HepG2 (cell line): ENCODE data around the gene WNK4.
A peak's percentile ranks its signal among the peaks of the same experiment; 100 is the strongest.

Experiments used
- ETV6 ChIP-seq: sonication (generic); formaldehyde crosslinking; conservative IDR thresholded peaks from 2 replicates; pipeline ENCODE4 v1.4.0; 2020; ENCODE audit warnings: missing genetic modification reagents
- GFI1 ChIP-seq: sonication (generic); formaldehyde crosslinking; IDR thresholded peaks from 2 replicates; pipeline ENCODE4 v1.5.0; 2020; ENCODE audit warnings: missing genetic modification reagents, mild to moderate bottlenecking, borderline replicate concordance
- GRHL1 ChIP-seq: sonication (generic); formaldehyde crosslinking; conservative IDR thresholded peaks from 2 replicates; pipeline ENCODE4 v1.8.0; 2022; ENCODE audit warnings: missing genetic modification reagents
- JARID2 ChIP-seq: sonication (generic); formaldehyde crosslinking; IDR thresholded peaks from 2 replicates; pipeline ENCODE4 v1.8.1; 2023; ENCODE audit warnings: missing genetic modification reagents, inconsistent platforms; ENCODE audit not compliant: insufficient replicate concordance
- MAX ChIP-seq: IDR thresholded peaks from 2 replicates; pipeline ENCODE4 v1.6.1; 2012; ENCODE audit warnings: inconsistent platforms
- NCOR1 ChIP-seq: fragments of 200-600 bp; sonication (generic); IDR thresholded peaks from 2 replicates; pipeline ENCODE4 v1.7.0; 2017; ENCODE audit warnings: antibody characterized with exemption, low read length, borderline replicate concordance
- RXRA ChIP-seq: sonication (generic); formaldehyde crosslinking; IDR thresholded peaks from 2 replicates; pipeline ENCODE4 v1.5.1; 2020; ENCODE audit warnings: missing genetic modification reagents
- SP4 ChIP-seq: sonication (generic); formaldehyde crosslinking; IDR thresholded peaks from 2 replicates; pipeline ENCODE4 v1.8.1; 2023; ENCODE audit warnings: mild to moderate bottlenecking, missing genetic modification reagents
- TARDBP ChIP-seq: sonication (generic); formaldehyde crosslinking; IDR thresholded peaks from 2 replicates; pipeline ENCODE4 v1.8.0; 2022; ENCODE audit warnings: mild to moderate bottlenecking, missing genetic modification reagents
- USF2 ChIP-seq, 2 experiments: sonication (generic) in 1 of 2; formaldehyde crosslinking in 1 of 2; IDR thresholded peaks; 2 replicates each; pipeline versions ENCODE4 v1.5.1 to v1.6.1; 2011 to 2020; ENCODE audit warnings: borderline replicate concordance in 1 of 2, low read depth in 1 of 2, low read length in 1 of 2, mild to moderate bottlenecking in 1 of 2, missing genetic modification reagents in 1 of 2, moderate library complexity in 1 of 2
- YY1 ChIP-seq: IDR thresholded peaks from 2 replicates; pipeline ENCODE4 v1.6.1; 2011; ENCODE audit warnings: low read length, low read depth, moderate library complexity, mild to moderate bottlenecking; ENCODE audit not compliant: insufficient read depth, insufficient replicate concordance
- ZNF263 ChIP-seq: sonication (generic); formaldehyde crosslinking; IDR thresholded peaks from 2 replicates; pipeline ENCODE4 v1.4.0; 2020; ENCODE audit warnings: missing genetic modification reagents
- ZNF292 ChIP-seq: sonication (generic); formaldehyde crosslinking; IDR thresholded peaks from 2 replicates; pipeline ENCODE4 v1.8.1; 2022; ENCODE audit warnings: mild to moderate bottlenecking, low read depth, missing genetic modification reagents, borderline replicate concordance

GRCh38 chr17:42781639-42782165 is 1.3 kb downstream of the WNK4 start:
- no peak for TF ChIP-seq GRHL1
- TF ChIP-seq ZNF292 (CRISPR knock-in tag): no peak
- peak; percentile 60 for TF ChIP-seq ZNF263
- no peak for TF ChIP-seq TARDBP (CRISPR knock-in tag)
- TF ChIP-seq GFI1 (CRISPR knock-in tag): no peak
- TF ChIP-seq RXRA (CRISPR knock-in tag): no peak
- no peak for TF ChIP-seq NCOR1
- TF ChIP-seq ETV6 (CRISPR knock-in tag): no peak
- no peak for TF ChIP-seq USF2 (IDR thresholded peaks at IDR 0.05; ENCODE audit: low read depth, low read length)
- no peak for TF ChIP-seq USF2 (CRISPR knock-in tag; IDR thresholded peaks at IDR 0.05; ENCODE audit: borderline replicate concordance)
- TF ChIP-seq YY1: no peak
- no peak for TF ChIP-seq JARID2 (CRISPR knock-in tag)
- no peak for TF ChIP-seq SP4 (CRISPR knock-in tag)
- TF ChIP-seq MAX: no peak
